CD4-positive, alpha-beta memory T cell (primary cell): ENCODE data around the gene PHETA2. TPM values are rescaled to one million over a fixed set of nuclear protein-coding genes. Genes with fewer than 3 reads are reported as not detected.

ENCODE experiments used
- CTCF ChIA-PET: fragments of 350-600 bp; sonication (Branson Sonifier 250); formaldehyde crosslinking; loops from one replicate; lab custom pipeline; 2021; ENCODE audit warnings: inconsistent platforms; ENCODE audit not compliant: partially characterized antibody; lab: Charles Lee
- POLR2A ChIA-PET: fragments of 350-600 bp; sonication (Branson Sonifier 250); formaldehyde crosslinking; loops from one replicate; lab custom pipeline; 2021; ENCODE audit not compliant: partially characterized antibody; lab: Charles Lee
- DNase-seq, 5 donors: peaks; one replicate each; pipeline versions ENCODE4 v3.0.0 to v3.0.0-alpha.2; 2020 to 2022; ENCODE audit warnings: mixed read lengths in 1 of 5
- H3K27ac ChIP-seq: one replicate; pipeline ENCODE4 v1.7.0; 2013; ENCODE audit warnings: low read depth, low read length
- H3K27me3 ChIP-seq: 2 replicates; pipeline ENCODE4 v1.7.0; 2013; ENCODE audit warnings: mild to moderate bottlenecking, low read length, moderate library complexity; ENCODE audit not compliant: insufficient read depth
- H3K36me3 ChIP-seq: 2 replicates; pipeline ENCODE4 v1.7.0; 2013; ENCODE audit warnings: mild to moderate bottlenecking, low read length, moderate library complexity; ENCODE audit not compliant: insufficient read depth
- H3K4me1 ChIP-seq: 2 replicates; pipeline ENCODE4 v1.7.0; 2013; ENCODE audit warnings: mild to moderate bottlenecking, low read length, moderate library complexity; ENCODE audit not compliant: insufficient read depth
- H3K4me3 ChIP-seq, 2 donors: one replicate each; pipeline ENCODE4 v1.7.0; 2013; ENCODE audit warnings: low read length in 2 of 2, mild to moderate bottlenecking in 1 of 2
- H3K9me3 ChIP-seq, 2 donors: one replicate each; pipeline ENCODE4 v1.7.0; 2013; ENCODE audit warnings: low read length in 2 of 2, control low read depth in 1 of 2; ENCODE audit not compliant: control insufficient read depth in 1 of 2
- H3K27ac Mint-ChIP-seq, 7 donors: one replicate each; pipeline ENCODE4 v1.8.0; 2020 to 2021; ENCODE audit warnings: mixed read lengths in 7 of 7, mild to moderate bottlenecking in 6 of 7, inconsistent platforms in 3 of 7, moderate library complexity in 3 of 7
- H3K27me3 Mint-ChIP-seq, 2 donors: one replicate each; pipeline ENCODE4 v1.8.0; 2020 to 2021; ENCODE audit warnings: mixed read lengths in 2 of 2
- H3K36me3 Mint-ChIP-seq, 2 donors: one replicate each; pipeline ENCODE4 v1.8.0; 2020 to 2021; ENCODE audit warnings: mixed read lengths in 2 of 2, inconsistent platforms in 1 of 2, mild to moderate bottlenecking in 1 of 2
- H3K4me1 Mint-ChIP-seq, 4 donors: one replicate each; pipeline ENCODE4 v1.8.0; 2020 to 2021; ENCODE audit warnings: mixed read lengths in 4 of 4, mild to moderate bottlenecking in 1 of 4
- H3K4me3 Mint-ChIP-seq, 8 donors: one replicate each; pipeline ENCODE4 v1.8.0; 2020 to 2021; ENCODE audit warnings: mixed read lengths in 8 of 8, mild to moderate bottlenecking in 7 of 8, moderate library complexity in 6 of 8, inconsistent platforms in 3 of 8
- H3K9me3 Mint-ChIP-seq, 8 donors: one replicate each; pipeline ENCODE4 v1.8.0; 2020 to 2021; ENCODE audit warnings: mixed read lengths in 8 of 8, mild to moderate bottlenecking in 5 of 8, inconsistent platforms in 3 of 8, moderate library complexity in 1 of 8
- intact Hi-C: fragments of 100-400 bp; cut with micrococcal nuclease; formaldehyde crosslinking; loops from one replicate; pipeline ENCODE4 v1.15.1; 2023
- polyA plus RNA-seq, 2 donors: library from polyadenylated mRNA; unstranded; fragments of 300-500 nt; fragmentation: Illumina TruSeq; gene quantifications; one replicate each; pipeline ENCODE4 v1.2.3, GENCODE V29; 2021
- total RNA-seq, 2 experiments: library from RNA; stranded (reverse); gene quantifications; one replicate each; pipeline ENCODE4 v1.2.3, GENCODE V29; 2021

The PHETA2 gene
- total and polyA plus RNA-seq, 4 experiments from 2014 or later = 0.69 to 1.9 (median 1.7) TPM

GRCh38 chr22:42080287-42080686 lies 6.2 kb downstream of the PHETA2 start:
- Mint-ChIP-seq H3K27me3 (no peaks in the 10 kb centered on the region), H3K4me3 (peak overlapping the region; percentile 88 to 98 (median 96)), H3K4me1 (peaks cover 17 to 52% (median 33%) of the 10 kb centered on the region in 4 donors), H3K9me3 (no peaks in the 10 kb centered on the region), H3K27ac (peak overlapping the region; percentile 93 to 100 (median 99)), H3K36me3 (peaks cover 22 to 34% of the 10 kb centered on the region in 2 donors)
- Histone ChIP-seq H3K9me3 (no peaks in the 10 kb centered on the region), H3K4me1 (peaks cover 31% of the 10 kb centered on the region), H3K27me3 (no peaks in the 10 kb centered on the region), H3K27ac (peak overlapping the region; percentile 97), H3K4me3 (peak overlapping the region; percentile 70 to 78), H3K36me3 (peaks cover 25% of the 10 kb centered on the region)
- intact Hi-C loops = loop anchor here (1.0 kb wide), 1 partner anchor 10 kb away; the partner anchor contains the start of gene NDUFA6
- CTCF ChIA-PET = interaction anchor here (5.6 kb wide), 1 partner anchor 9 kb away, joined by 48 read pairs; the partner anchor contains the start of gene NDUFA6
- DNase-seq = peak in 1 of 5 donors; percentile 44
- POLR2A ChIA-PET = interaction anchor here (0.6 to 4.4 kb wide), 24 partner anchors 10 to 534 kb away, joined by 3 to 208 read pairs (median 6); partner anchors contain the start of genes CCDC134, CENPM, DESI1 and NAGA

GRCh38 chr22:42083119-42083518 lies 9.1 kb downstream of the PHETA2 start:
- Histone ChIP-seq H3K4me1 (peaks cover 27% of the 10 kb centered on the region), H3K27me3 (no peaks in the 10 kb centered on the region), H3K27ac (no peak overlapping the region), H3K36me3 (peaks cover 46% of the 10 kb centered on the region), H3K4me3 (no peak overlapping the region), H3K9me3 (no peaks in the 10 kb centered on the region)
- peak in 1 of 5 donors; percentile 4 for DNase-seq
- peak overlapping the region in 1 of 8 donors; percentile 45 for H3K4me3 Mint-ChIP-seq
- H3K27ac Mint-ChIP-seq = peak overlapping the region in 3 of 7 donors; percentile 68 to 78 (median 73)
- H3K27me3 Mint-ChIP-seq = no peaks in the 10 kb centered on the region
- H3K4me1 Mint-ChIP-seq = peaks cover 20 to 55% (median 38%) of the 10 kb centered on the region in 4 donors
- H3K36me3 Mint-ChIP-seq = peaks cover 33 to 52% of the 10 kb centered on the region in 2 donors
- CTCF ChIA-PET = no interaction called here
- intact Hi-C loops = no loop called here
- no peaks in the 10 kb centered on the region for H3K9me3 Mint-ChIP-seq
- POLR2A ChIA-PET = interaction anchor here (1.2 to 1.3 kb wide), 2 partner anchors 8 to 13 kb away, joined by 3 to 5 read pairs; partner anchors contain the start of gene NAGA

- Histone ChIP-seq H3K27ac (no peak overlapping the region), H3K36me3 (peaks cover 46% of the 10 kb centered on the region), H3K4me3 (no peak overlapping the region), H3K4me1 (peaks cover 29% of the 10 kb centered on the region), H3K9me3 (no peaks in the 10 kb centered on the region), H3K27me3 (no peaks in the 10 kb centered on the region)
- ChIA-PET POLR2A (interaction anchor here (1.1 kb wide), 1 partner anchor 396 kb away, joined by 4 read pairs; the partner anchor contains the start of gene SNU13), CTCF (interaction anchor here (1.0 kb wide), 1 partner anchor 9 kb away, joined by 3 read pairs; no protein-coding TSS in a partner anchor)
- Mint-ChIP-seq H3K27me3 (no peaks in the 10 kb centered on the region), H3K4me1 (peaks cover 29 to 56% (median 41%) of the 10 kb centered on the region in 4 donors), H3K36me3 (peaks cover 36 to 59% of the 10 kb centered on the region in 2 donors), H3K4me3 (no peak overlapping the region), H3K9me3 (no peaks in the 10 kb centered on the region), H3K27ac (peak overlapping the region in 1 of 7 donors; percentile 59)
- intact Hi-C loops = no loop called here
- DNase-seq = no peak
Measured at GRCh38 chr22:42084874-42085273, 10.8 kb downstream of the PHETA2 start.

DNA sequence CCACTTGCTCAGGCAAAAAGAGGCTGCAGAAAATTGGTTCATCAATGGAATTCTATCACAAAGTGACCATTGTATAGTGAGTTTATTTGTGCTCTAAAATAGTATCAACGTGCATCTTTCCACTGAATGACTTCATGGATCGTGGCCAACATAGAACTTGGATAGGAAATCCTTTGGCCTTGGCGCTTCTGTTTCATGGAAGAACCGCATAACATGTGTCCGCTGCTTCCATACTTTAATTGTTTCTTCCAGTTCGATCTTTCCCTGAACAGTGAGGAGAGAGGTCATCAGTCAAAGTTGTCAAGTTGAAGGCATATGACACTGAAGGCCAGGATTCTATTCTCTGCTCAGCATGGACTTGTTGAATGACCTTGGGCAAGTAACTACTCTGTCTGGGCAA lies 12.0 kb downstream of the PHETA2 start:
- H3K27me3 Mint-ChIP-seq = no peaks in the 10 kb centered on the region
- ChIA-PET CTCF (no interaction called here), POLR2A (no interaction called here)
- H3K27ac Mint-ChIP-seq = peak overlapping the region in 1 of 7 donors; percentile 48
- Histone ChIP-seq H3K9me3 (no peaks in the 10 kb centered on the region), H3K4me1 (peaks cover 21% of the 10 kb centered on the region), H3K27me3 (no peaks in the 10 kb centered on the region), H3K36me3 (peaks cover 46% of the 10 kb centered on the region), H3K4me3 (no peak overlapping the region), H3K27ac (no peak overlapping the region)
- peaks cover 26 to 53% (median 41%) of the 10 kb centered on the region in 4 donors for H3K4me1 Mint-ChIP-seq
- DNase-seq = peak in 1 of 5 donors; percentile 1
- H3K36me3 Mint-ChIP-seq = peaks cover 32 to 65% of the 10 kb centered on the region in 2 donors
- intact Hi-C loops = no loop called here
- H3K4me3 Mint-ChIP-seq = no peak overlapping the region
- no peaks in the 10 kb centered on the region for H3K9me3 Mint-ChIP-seq

GRCh38 chr22:42090596-42091454 lies 16.8 kb downstream of the PHETA2 start, which contains the start of gene NDUFA6:
Gene NDUFA6 (minus strand): TSS chr22:42090772. CDS start chr22:42090744, 28 bp downstream.
- peaks cover 23 to 48% (median 35%) of the 10 kb centered on the region in 4 donors for H3K4me1 Mint-ChIP-seq
- H3K27me3 Mint-ChIP-seq = no peaks in the 10 kb centered on the region
- Histone ChIP-seq H3K27ac (peak within 1 kb of the TSS; percentile 98), H3K9me3 (no peaks in the 10 kb centered on the region), H3K27me3 (no peaks in the 10 kb centered on the region), H3K36me3 (peaks cover 15% of the 10 kb centered on the region), H3K4me3 (peak within 1 kb of the TSS; percentile 79 to 93), H3K4me1 (peaks cover 27% of the 10 kb centered on the region)
- H3K36me3 Mint-ChIP-seq = peaks cover 12 to 37% of the 10 kb centered on the region in 2 donors
- H3K9me3 Mint-ChIP-seq = no peaks in the 10 kb centered on the region
- intact Hi-C loops = loop anchor here (1.0 to 10.0 kb wide), 10 partner anchors 11 to 382 kb away; no protein-coding TSS in a partner anchor
- peak; percentile 97 to 99 (median 99) for DNase-seq
- CTCF ChIA-PET = interaction anchor here (0.6 to 5.8 kb wide), 41 partner anchors 9 to 383 kb away, joined by 3 to 61 read pairs (median 6); partner anchors contain the start of genes CCDC134, SEPTIN3 and SMDT1
- peak within 1 kb of the TSS; percentile 99 to 100 (median 99) for H3K27ac Mint-ChIP-seq
- peak within 1 kb of the TSS; percentile 97 to 100 (median 99) for H3K4me3 Mint-ChIP-seq
- POLR2A ChIA-PET = interaction anchor here (0.7 to 4.9 kb wide), 44 partner anchors 8 to 524 kb away, joined by 3 to 208 read pairs (median 5); partner anchors contain the start of genes CCDC134, NAGA, PHETA2 and POLDIP3

GRCh38 chr22:42091455-42091782 lies 17.4 kb downstream of the PHETA2 start:
- H3K27me3 Mint-ChIP-seq = no peaks in the 10 kb centered on the region
- no peaks in the 10 kb centered on the region for H3K9me3 Mint-ChIP-seq
- POLR2A ChIA-PET = interaction anchor here (0.7 to 4.9 kb wide), 36 partner anchors 9 to 403 kb away, joined by 3 to 208 read pairs (median 6); partner anchors contain the start of genes CCDC134, NAGA, SMDT1 and SNU13
- H3K4me1 Mint-ChIP-seq = peaks cover 20 to 44% (median 33%) of the 10 kb centered on the region in 4 donors
- H3K4me1 ChIP-seq = peaks cover 27% of the 10 kb centered on the region
- no peaks in the 10 kb centered on the region for H3K9me3 ChIP-seq
- peak overlapping the region; percentile 98 for H3K27ac ChIP-seq
- peaks cover 9% of the 10 kb centered on the region for H3K36me3 ChIP-seq
- peaks cover 13 to 31% of the 10 kb centered on the region in 2 donors for H3K36me3 Mint-ChIP-seq
- peak overlapping the region; percentile 99 to 100 (median 99) for H3K27ac Mint-ChIP-seq
- peak overlapping the region; percentile 97 to 100 (median 99) for H3K4me3 Mint-ChIP-seq
- CTCF ChIA-PET = interaction anchor here (0.6 to 5.8 kb wide), 40 partner anchors 9 to 382 kb away, joined by 3 to 61 read pairs (median 6); partner anchors contain the start of genes CCDC134, SEPTIN3 and SMDT1
- no peaks in the 10 kb centered on the region for H3K27me3 ChIP-seq
- peak overlapping the region; percentile 74 to 93 for H3K4me3 ChIP-seq
- peak in 1 of 5 donors; percentile 45 for DNase-seq
- intact Hi-C loops = loop anchor here (1.0 to 10.0 kb wide), 4 partner anchors 29 to 223 kb away; no protein-coding TSS in a partner anchor
